Kasumi-1 (cell line): ENCODE data around the gene FBXW4.

Experiments used
- DNase-seq, 2 experiments: peaks; one replicate each; lab custom pipeline; 2025; lab: John Stamatoyannopoulos, UW

Gene FBXW4

DNA sequence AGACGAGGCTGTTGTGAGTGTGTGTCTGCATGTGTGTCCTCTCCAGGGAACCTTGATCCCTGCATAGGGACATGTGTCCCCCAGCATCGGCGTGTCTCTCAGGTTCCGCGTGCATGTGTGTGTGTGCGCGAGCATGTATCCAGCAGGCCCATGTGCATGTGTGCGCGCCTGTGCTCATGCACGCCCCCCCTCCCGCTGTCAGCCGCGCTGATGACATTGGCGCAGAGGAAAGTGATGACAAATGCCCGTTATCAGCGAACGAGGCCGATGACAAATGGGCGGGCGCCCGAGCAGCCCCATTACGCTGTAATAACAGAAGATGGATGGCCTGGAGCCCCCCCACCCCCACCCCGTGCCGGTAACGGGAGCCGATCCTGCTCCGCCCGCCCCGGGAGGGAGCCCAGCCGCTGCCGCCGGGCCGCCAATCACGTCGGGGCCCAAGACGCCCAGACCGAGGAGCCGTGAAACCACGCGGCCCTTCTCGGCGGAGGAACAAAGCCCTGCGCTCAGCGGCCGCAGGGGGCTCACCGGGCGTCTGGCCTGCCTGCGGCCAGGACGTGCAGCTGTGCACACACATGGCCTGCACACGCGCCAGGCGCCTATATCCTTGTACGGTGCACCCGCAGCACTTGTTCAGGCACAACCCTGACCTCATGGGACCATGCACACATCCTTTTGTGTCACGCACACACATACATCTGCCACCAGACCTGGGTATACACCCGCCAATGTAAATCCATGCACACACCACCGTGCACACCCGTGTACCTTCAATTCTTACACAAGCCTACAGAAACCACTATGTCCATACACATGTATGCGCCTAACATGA is 128.4 kb downstream of the FBXW4 start:
- peak in 1 of 2 experiments; percentile 7 for DNase-seq

DNA sequence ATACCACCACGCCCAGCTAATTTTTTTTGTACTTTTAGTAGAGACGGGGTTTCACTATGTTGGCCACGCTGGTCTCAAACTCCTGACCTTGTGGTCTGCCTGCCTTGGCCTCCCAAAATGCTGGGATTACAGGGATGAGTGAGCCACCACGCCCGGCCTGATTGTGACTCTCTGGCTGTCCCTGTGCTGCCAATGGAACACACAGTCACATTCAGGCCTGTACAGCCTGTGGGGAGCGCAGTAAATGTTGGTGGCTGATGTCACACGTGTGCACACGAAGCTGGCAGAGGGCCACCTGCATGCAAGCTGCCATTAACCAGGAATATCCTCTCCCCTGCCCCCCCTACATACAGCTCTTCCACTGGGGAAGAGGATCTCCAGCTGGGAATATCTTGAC is 129.0 kb downstream of the FBXW4 start:
- DNase-seq, result no peak

DNA sequence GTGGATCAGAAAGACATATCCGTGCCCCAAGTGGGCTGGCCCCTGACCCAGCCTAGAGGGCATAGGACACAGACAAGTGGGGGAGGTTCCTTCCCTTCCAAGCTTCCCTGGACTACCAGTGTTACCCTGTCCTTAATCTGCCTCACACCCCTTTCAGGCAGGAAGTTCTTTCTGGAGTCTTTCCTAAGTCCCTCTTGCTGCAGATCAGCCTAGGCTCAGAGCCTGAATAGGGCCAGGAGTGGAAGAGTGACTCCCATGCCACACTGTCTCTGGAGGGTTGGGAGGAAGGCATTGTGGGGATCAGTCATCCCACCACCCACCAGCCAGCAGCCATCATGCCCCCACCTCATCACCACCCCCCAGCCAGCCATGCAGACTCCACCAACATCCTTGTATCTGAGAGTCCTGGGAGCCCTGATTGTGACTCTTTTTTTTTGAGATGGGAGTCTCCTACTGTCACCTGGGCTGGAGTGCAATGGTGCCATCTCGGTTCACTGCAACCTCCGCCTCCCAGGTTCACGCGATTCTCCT is 129.5 kb downstream of the FBXW4 start:
- no peak for DNase-seq

DNA sequence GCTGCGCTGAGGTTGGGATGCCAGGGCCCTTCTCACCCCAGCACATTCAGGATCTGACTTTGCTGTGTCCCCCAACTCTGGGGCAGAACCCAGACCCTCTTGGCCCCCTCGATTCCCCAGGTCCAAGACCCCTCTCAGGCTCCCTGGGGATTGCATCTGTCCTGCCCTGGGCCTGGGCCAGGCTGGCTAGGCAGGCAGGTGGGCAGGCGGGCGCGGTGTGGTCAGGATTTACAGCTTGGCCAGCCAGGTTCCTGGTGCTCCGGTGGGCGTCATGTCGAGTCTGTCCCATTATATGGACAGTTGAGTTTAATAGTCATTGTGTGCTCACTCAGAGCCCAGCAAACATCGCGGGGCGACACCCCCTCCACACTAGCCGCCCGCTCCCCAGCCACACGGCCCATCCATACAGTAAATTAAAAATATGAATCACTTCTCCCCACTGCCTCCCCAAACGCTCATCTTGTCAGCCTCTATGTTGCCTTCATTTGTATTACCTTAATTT is 130.4 kb downstream of the FBXW4 start:
- no peak for DNase-seq

DNA sequence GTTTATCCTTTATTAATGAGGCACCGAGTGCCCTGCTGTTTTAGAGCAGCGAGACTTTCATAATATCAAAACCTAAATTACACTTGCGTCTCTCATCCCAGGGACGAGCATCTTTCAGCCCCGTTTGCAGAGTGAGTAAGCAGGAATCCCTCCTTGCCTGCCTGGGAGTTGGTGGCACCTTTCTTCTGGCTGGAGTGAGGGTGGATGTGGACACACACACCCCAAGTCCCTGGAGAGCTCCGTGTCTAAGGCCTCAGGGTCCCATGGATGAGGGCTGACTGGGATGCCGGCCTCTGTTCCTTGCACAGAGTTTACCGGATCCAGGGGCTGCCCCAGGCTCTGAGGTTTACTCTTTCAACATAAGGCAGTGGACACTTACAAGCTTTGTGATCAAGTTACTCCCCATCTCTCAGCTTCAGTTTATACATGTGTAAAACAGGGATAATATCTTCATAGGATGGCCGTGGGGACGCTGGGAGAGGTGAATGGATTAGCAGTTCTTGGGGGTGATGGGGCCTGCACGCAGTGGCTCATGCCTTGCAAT is 131.4 kb downstream of the FBXW4 start:
- DNase-seq, result no peak

DNA sequence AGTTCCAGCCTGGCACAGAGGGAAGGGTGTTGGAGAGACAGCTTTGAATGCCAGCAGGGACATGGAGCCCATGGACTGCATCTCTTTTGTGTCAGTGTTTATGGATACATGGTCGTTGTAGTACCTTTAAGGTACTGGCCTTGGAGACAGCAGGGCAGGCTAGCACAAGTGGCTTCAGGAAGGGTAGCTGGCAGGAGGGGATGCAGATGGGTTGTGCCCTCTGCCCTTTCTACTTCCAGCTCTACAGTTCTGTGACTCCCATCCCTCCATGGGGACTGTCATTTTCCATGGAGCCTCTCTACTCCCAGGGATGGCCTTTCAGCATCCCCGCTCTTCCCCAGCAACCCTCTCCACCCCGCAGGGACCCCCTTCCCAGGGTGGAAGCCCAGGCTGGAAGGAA is 132.0 kb downstream of the FBXW4 start:
- DNase-seq, result no peak

DNA sequence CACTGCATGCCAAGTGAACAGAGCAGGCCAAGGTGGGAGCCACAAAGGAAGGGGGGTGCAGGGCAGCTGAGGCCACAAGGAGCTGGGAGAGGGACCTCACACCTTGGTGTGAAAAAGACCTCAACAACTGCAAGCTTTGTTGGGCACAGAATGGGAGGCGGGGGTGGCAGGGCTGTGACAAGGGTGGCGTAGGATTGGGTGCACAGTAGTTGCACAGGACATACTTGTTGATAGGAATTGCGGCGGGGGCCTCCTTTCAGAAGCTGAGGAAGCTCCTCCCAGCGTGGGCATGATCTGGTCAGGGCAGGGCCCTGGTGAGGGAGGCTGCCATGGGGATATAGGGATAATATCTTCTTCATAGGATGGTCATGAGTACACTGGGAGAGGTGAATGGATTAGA is 132.7 kb downstream of the FBXW4 start:
- DNase-seq, result no peak

DNA sequence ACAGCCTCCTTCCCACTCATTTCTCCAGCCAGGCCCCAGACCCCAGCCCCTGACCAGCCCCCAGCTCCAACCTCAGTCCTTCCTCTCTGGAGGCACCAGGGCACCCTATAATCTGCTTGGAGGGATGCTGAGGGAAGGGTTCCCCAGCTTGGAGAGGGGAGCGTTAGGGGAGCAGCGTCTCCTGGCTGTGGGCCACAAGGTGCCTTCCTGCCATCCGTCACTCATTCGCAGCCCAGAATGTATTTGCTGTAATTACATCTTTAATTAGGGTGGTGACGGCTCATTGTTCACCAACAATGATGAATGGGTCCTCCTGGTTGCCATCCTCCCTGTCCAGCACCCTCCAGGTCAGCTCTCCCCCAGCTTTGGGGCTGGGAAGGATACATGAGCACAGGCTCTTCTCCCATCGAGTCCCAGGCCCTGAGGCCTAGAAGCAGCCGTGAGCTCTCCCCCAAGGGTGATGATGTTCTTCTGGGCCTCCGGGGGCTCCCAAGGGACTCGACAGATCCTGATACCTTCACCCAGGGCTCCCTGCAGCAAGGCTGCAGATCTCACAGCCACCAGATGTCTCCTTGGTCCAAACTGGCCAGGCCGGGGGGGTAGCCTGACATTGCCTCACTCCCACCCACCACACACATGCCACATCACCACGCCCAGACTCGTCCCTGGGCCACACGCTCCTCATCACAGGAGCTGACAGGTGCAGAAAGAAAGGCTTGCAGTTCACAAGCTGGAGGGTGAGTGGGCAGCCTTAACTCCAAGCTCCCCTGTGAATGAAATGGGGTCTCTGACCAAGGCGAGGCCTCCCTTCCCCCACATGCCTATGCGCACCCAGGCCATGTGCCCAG is 133.7 kb downstream of the FBXW4 start:
- DNase-seq, result no peak
